Endothelial cell of umbilical vein (primary cell): ENCODE results near the gene TMF1. TPM values are rescaled to one million over a fixed set of nuclear protein-coding genes. Genes with fewer than 3 reads are reported as not detected.

Experiments used
- BruUV-seq: library from RNA; stranded (reverse); fragments of 400-500 nt; replicated peaks from 2 replicates; lab custom pipeline; 2021; lab: Mats Ljungman, UMichigan
- CTCF ChIA-PET: fragments of 300-600, 350-600 bp; sonication (Branson Sonifier 250); formaldehyde crosslinking; loops from one replicate; lab custom pipeline; 2021; ENCODE audit warnings: antibody characterized with exemption, inconsistent platforms; lab: Charles Lee
- POLR2A ChIA-PET: fragments of 300-600, 350-600 bp; sonication (Branson Sonifier 250); formaldehyde crosslinking; loops from one replicate; lab custom pipeline; 2021; ENCODE audit warnings: antibody characterized with exemption, inconsistent platforms; lab: Charles Lee
- DNase-seq: peaks from one replicate; pipeline ENCODE4 v3.0.0-alpha.2; 2011; ENCODE audit warnings: low read depth, low spot score
- FAIRE-seq: peaks from 2 replicates; lab custom pipeline; 2011; peaks lifted over from hg19 to GRCh38; lab: Jason Lieb, UNC
- H2AFZ ChIP-seq: 2 replicates; pipeline ENCODE4 v1.6.0; 2012; ENCODE audit warnings: low read depth, low read length, control low read depth, inconsistent platforms
- H3K27ac ChIP-seq: 2 replicates; pipeline ENCODE4 v1.5.1; 2011; ENCODE audit warnings: low read depth, mild to moderate bottlenecking, control low read depth, low read length, moderate library complexity; ENCODE audit not compliant: insufficient read depth
- H3K27me3 ChIP-seq, 2 experiments: 2 replicates each; pipeline versions ENCODE4 v1.6.0 to v1.6.1; 2011; ENCODE audit warnings: low read length in 2 of 2, mixed read lengths in 1 of 2; ENCODE audit not compliant: control insufficient read depth in 2 of 2, insufficient read depth in 2 of 2
- H3K36me3 ChIP-seq, 2 experiments: 2 replicates in 1 of 2; 3 replicates in 1 of 2; pipeline ENCODE4 v1.5.1; 2011; ENCODE audit warnings: low read length in 2 of 2, mild to moderate bottlenecking in 1 of 2, moderate library complexity in 1 of 2; ENCODE audit not compliant: control insufficient read depth in 2 of 2, insufficient read depth in 2 of 2; ENCODE audit errors: extremely low read depth in 1 of 2
- H3K4me1 ChIP-seq: 3 replicates; pipeline ENCODE4 v1.5.1; 2011; ENCODE audit warnings: mild to moderate bottlenecking, low read length; ENCODE audit not compliant: control insufficient read depth, insufficient read depth; ENCODE audit errors: extremely low read depth
- H3K4me2 ChIP-seq: 2 replicates; pipeline ENCODE4 v1.6.1; 2011; ENCODE audit warnings: low read length, control low read depth, mixed read lengths; ENCODE audit not compliant: insufficient read depth
- H3K4me3 ChIP-seq, 3 experiments: fragments of 200-600 bp in 1 of 3; sonication (generic), shearing (Covaris generic) in 1 of 3; replicated peaks in 1 of 3; 2 replicates each; pipeline ENCODE4 v1.5.1; 2011 to 2016; ENCODE audit warnings: control low read depth in 3 of 3, low read length in 3 of 3, mild to moderate bottlenecking in 2 of 3, inconsistent platforms in 1 of 3, low read depth in 1 of 3, moderate library complexity in 1 of 3; ENCODE audit not compliant: insufficient read depth in 1 of 3
- H3K79me2 ChIP-seq: 2 replicates; pipeline ENCODE4 v1.6.0; 2012; ENCODE audit warnings: low read length, inconsistent platforms; ENCODE audit not compliant: control insufficient read depth, insufficient read depth
- H3K9ac ChIP-seq: replicated peaks from 2 replicates; pipeline ENCODE3; 2011; ENCODE audit warnings: low read length, control low read depth; ENCODE audit not compliant: insufficient read depth; ENCODE audit errors: extremely low read depth
- H3K9me1 ChIP-seq: replicated peaks from 3 replicates; pipeline ENCODE4 v1.6.0; 2011; ENCODE audit warnings: mild to moderate bottlenecking, low read length; ENCODE audit not compliant: control insufficient read depth, insufficient read depth; ENCODE audit errors: extremely low read depth
- H3K9me3 ChIP-seq: replicated peaks from 2 replicates; pipeline ENCODE4 v1.5.1; 2012; ENCODE audit warnings: low read length, inconsistent platforms; ENCODE audit not compliant: control insufficient read depth, insufficient read depth
- H4K20me1 ChIP-seq: replicated peaks from 2 replicates; pipeline ENCODE3; 2011; ENCODE audit warnings: mild to moderate bottlenecking, low read length; ENCODE audit not compliant: control insufficient read depth, insufficient read depth; ENCODE audit errors: extremely low read depth
- FOS ChIP-seq: IDR thresholded peaks from 2 replicates; pipeline ENCODE4 v1.6.1; 2011; ENCODE audit warnings: mild to moderate bottlenecking, low read length, moderate library complexity, borderline replicate concordance; ENCODE audit not compliant: insufficient read depth
- GATA2 ChIP-seq: IDR thresholded peaks from 2 replicates; pipeline ENCODE4 v1.7.0; 2011; ENCODE audit warnings: low read depth, mild to moderate bottlenecking, moderate library complexity, mixed read lengths, low read length; ENCODE audit not compliant: insufficient read length, insufficient read depth
- JUN ChIP-seq: IDR thresholded peaks from 2 replicates; pipeline ENCODE4 v1.6.1; 2011; ENCODE audit warnings: borderline replicate concordance, low read depth; ENCODE audit not compliant: insufficient read length, insufficient read depth
- MYC ChIP-seq: IDR thresholded peaks from one replicate; pipeline ENCODE4 v1.6.1; 2011; ENCODE audit warnings: mild to moderate bottlenecking, low read depth, low read length
- POLR2A ChIP-seq: IDR thresholded peaks from 2 replicates; pipeline ENCODE4 v1.6.1; 2012; ENCODE audit warnings: low read depth, mild to moderate bottlenecking, control low read depth, low read length
- dilution Hi-C: fragments of 300-500 bp; cut with MboI; formaldehyde crosslinking; loops from one replicate; pipeline ENCODE4 v1.15.0; 2019; ENCODE audit warnings: low sequenced_read_pairs; ENCODE audit not compliant: extremely low pct_ligation_motif_present
- intact Hi-C: fragments of 100-400 bp; cut with micrococcal nuclease; formaldehyde crosslinking; loops from one replicate; pipeline ENCODE4 v1.10.0; 2022
- polyA plus RNA-seq, 4 experiments: library from polyadenylated mRNA; depleted of rRNA in 3 of 4; stranded (reverse) in 3 of 4; unstranded in 1 of 4; fragments of >200 nt; gene quantifications; 2 replicates each; pipeline versions ENCODE4 v1.2.1 to v1.2.3, GENCODE V29; 2011 to 2012; ENCODE audit warnings: missing spikeins in 1 of 4
- total RNA-seq: library from RNA; stranded (reverse); gene quantifications from 2 replicates; pipeline ENCODE4 v1.2.3, GENCODE V29; 2021
- TF ChIP-seq, protein P1 (sequence below), 2 donors: IDR thresholded peaks; 1 replicate in 1 of 2; 2 replicates in 1 of 2; pipeline ENCODE4 v1.5.1; 2011; ENCODE audit warnings: low read length in 2 of 2, mild to moderate bottlenecking in 2 of 2, moderate library complexity in 2 of 2, control low read depth in 1 of 2, inconsistent platforms in 1 of 2, low read depth in 1 of 2; ENCODE audit not compliant: insufficient read depth in 1 of 2; ENCODE audit errors: extremely low read depth in 1 of 2

TMF1 gene
- total and polyA plus RNA-seq, 2 donors (not counting 3 experiments of a cell fraction or from before 2014, with no cell fraction given), result 3.7 to 32.7 TPM

DNA sequence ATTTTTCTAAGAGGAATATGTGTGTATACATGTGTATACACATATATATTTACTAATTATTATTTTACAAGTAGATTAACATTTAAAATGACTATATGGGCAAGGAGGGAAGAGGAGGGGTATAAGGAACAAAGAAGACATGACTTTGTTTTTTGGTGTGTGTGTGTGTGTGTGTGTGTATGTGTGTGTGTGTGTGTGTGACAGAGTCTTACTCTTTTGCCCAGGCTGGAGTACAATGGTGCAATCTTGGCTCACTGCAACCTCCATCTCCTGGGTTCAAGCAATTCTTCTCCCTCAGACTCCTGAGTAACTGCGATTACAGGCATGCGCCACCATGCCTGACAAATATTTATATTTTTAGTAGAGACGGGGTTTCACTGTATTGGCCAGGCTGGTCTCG lies 36.0 kb downstream of the TMF1 start:
- peaks cover 30% of the 10 kb centered on the region for H3K4me1 ChIP-seq
- no peaks in the 10 kb centered on the region for H4K20me1 ChIP-seq
- peaks cover 6% of the 10 kb centered on the region for H3K79me2 ChIP-seq
- H3K36me3 ChIP-seq, result peaks cover 0 to 2% of the 10 kb centered on the region in 2 experiments
- no peaks in the 10 kb centered on the region for H3K9me3 ChIP-seq
- no peak overlapping the region for H3K27ac ChIP-seq
- intact Hi-C loops (no loop called here), dilution Hi-C loops (no loop called here)
- H3K9ac ChIP-seq, result no peak overlapping the region
- no peak for DNase-seq
- ChIA-PET POLR2A (no interaction called here), CTCF (interaction anchor here (1.0 to 1.3 kb wide), 2 partner anchors 10 to 15 kb away, joined by 3 to 4 read pairs; no protein-coding TSS in a partner anchor)
- no peak overlapping the region for H3K4me2 ChIP-seq
- TF ChIP-seq, protein P1, sequence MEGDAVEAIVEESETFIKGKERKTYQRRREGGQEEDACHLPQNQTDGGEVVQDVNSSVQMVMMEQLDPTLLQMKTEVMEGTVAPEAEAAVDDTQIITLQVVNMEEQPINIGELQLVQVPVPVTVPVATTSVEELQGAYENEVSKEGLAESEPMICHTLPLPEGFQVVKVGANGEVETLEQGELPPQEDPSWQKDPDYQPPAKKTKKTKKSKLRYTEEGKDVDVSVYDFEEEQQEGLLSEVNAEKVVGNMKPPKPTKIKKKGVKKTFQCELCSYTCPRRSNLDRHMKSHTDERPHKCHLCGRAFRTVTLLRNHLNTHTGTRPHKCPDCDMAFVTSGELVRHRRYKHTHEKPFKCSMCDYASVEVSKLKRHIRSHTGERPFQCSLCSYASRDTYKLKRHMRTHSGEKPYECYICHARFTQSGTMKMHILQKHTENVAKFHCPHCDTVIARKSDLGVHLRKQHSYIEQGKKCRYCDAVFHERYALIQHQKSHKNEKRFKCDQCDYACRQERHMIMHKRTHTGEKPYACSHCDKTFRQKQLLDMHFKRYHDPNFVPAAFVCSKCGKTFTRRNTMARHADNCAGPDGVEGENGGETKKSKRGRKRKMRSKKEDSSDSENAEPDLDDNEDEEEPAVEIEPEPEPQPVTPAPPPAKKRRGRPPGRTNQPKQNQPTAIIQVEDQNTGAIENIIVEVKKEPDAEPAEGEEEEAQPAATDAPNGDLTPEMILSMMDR (IDR thresholded peaks at IDR 0.05; ENCODE audit: extremely low read depth in 1 of 2, insufficient read depth in 1 of 2, low read depth in 1 of 2, low read length in 2 of 2), result no peak
- no peak for TF ChIP-seq MYC
- no peak for TF ChIP-seq JUN
- TF ChIP-seq FOS, result no peak
- TF ChIP-seq GATA2, result no peak
- TF ChIP-seq POLR2A, result no peak
- no peaks in the 10 kb centered on the region for H3K27me3 ChIP-seq
- no peak for FAIRE-seq
- no peaks in the 10 kb centered on the region for H3K9me1 ChIP-seq
- BruUV-seq, result no TSS peak
- H2AFZ ChIP-seq, result no peak overlapping the region
- H3K4me3 ChIP-seq, result no peak overlapping the region
